Mucosa of rectum (tissue), 2 donors: ENCODE results near the gene SMARCD2.
"Not testable (repeated sequence)": the region's sequence is repeated elsewhere in the genome, so short reads cannot be mapped to it uniquely, and the experiment has no call there.

Source experiments
- H3K27ac ChIP-seq, 2 donors: one replicate each; pipeline ENCODE4 v1.7.0; 2013; ENCODE audit warnings: inconsistent platforms in 2 of 2, low read depth in 2 of 2, low read length in 2 of 2
- H3K27me3 ChIP-seq, 2 donors: one replicate each; pipeline ENCODE4 v1.7.0; 2013; ENCODE audit warnings: low read length in 2 of 2; ENCODE audit not compliant: control insufficient read depth in 2 of 2, insufficient read depth in 2 of 2
- H3K36me3 ChIP-seq, 2 donors: one replicate each; pipeline ENCODE4 v1.7.0; 2013; ENCODE audit warnings: low read length in 2 of 2; ENCODE audit not compliant: control insufficient read depth in 2 of 2, insufficient read depth in 2 of 2
- H3K4me1 ChIP-seq, 2 donors: one replicate each; pipeline ENCODE4 v1.7.0; 2013; ENCODE audit warnings: low read length in 2 of 2, mild to moderate bottlenecking in 1 of 2; ENCODE audit not compliant: control insufficient read depth in 2 of 2, insufficient read depth in 2 of 2
- H3K4me3 ChIP-seq, 2 donors: one replicate each; pipeline ENCODE4 v1.7.0; 2013; ENCODE audit warnings: low read length in 2 of 2
- H3K9ac ChIP-seq, 2 donors: one replicate each; pipeline ENCODE4 v1.7.0; 2013; ENCODE audit warnings: low read length in 2 of 2, low read depth in 1 of 2, mild to moderate bottlenecking in 1 of 2
- H3K9me3 ChIP-seq, 2 donors: one replicate each; pipeline ENCODE4 v1.7.0; 2013; ENCODE audit warnings: low read length in 2 of 2; ENCODE audit not compliant: control insufficient read depth in 2 of 2
- donor health status: healthy.
- donor health status: Normal muscosa, but diverticular disease.

Gene SMARCD2

GRCh38 chr17:63853260-63853659 is 10.8 kb upstream of the SMARCD2 start:
- Histone ChIP-seq H3K36me3 (no peaks in the 10 kb centered on the region), H3K9ac (no peak overlapping the region), H3K4me3 (no peak overlapping the region), H3K9me3 (no peaks in the 10 kb centered on the region), H3K27ac (no peak overlapping the region), H3K27me3 (no peaks in the 10 kb centered on the region), H3K4me1 (peaks cover 0 to 4% of the 10 kb centered on the region in 2 donors)

DNA sequence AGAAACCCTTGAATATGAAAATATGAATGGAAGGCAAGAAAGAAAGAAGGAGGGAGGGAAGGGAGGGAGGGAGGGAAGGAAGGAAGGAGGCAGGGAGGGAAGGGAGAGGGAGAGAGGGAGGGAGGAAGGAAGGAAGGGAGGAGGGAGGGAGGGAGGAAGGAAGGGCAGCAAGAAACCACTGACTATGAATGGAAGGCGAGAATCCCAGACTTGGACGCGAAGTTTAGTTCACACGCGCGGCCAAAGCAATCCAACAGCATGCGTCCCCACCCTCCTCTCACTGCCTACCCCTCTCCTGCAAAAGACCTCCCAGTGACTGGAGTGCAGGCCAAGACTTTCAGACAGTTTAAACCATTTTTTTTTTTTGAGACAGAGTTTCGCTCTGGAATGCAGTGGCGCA is 7.9 kb upstream of the SMARCD2 start:
- no peak overlapping the region for H3K9ac ChIP-seq
- H3K4me3 ChIP-seq: no peak overlapping the region
- peaks cover 0 to 4% of the 10 kb centered on the region in 2 donors for H3K4me1 ChIP-seq
- H3K27me3 ChIP-seq: no peaks in the 10 kb centered on the region
- no peaks in the 10 kb centered on the region for H3K36me3 ChIP-seq
- H3K9me3 ChIP-seq: no peaks in the 10 kb centered on the region
- H3K27ac ChIP-seq: no peak overlapping the region

DNA sequence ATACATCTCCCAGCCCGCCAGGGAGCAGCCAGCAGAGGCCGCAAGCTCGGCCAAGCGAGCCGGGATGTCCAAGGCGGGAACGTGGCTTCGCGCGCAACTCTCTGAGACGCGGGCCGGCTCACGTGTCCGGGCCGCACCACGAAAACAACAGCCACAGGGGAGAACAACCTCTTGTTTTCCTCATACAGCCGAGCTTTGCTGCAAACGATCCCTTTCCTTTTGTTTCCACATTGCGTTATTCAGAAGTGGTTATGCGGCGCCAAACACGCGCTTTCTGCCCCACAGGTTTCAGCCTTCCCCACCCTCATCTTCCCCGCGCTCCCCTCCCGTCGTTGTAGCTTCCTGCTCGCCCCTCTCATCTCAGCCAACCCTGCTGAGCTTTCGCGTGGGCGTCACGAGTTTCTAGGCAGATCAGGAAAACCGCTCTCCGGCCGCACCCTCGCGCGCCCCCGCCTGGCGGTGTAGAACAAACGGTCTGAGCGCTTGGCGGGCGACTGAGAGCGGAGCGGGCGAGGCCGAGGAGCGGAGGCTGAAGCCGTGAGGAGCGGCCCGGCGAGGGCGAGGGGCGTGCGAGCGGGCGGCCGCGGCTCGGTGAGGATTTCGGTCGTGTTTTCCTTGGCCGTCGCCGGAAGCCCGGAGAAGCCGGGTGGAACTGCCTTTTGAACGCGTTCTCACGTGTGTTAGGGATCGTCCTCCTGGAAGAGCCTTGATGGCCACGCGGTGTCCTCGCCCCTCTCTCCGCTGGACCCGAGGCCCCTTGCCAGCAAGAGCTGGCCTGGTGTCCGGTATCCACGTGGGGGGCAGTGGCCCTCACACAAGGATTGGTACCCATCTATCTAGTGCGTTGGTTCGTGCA is 6.6 kb upstream of the SMARCD2 start:
- Histone ChIP-seq H3K27me3 (no peaks in the 10 kb centered on the region), H3K27ac (peak overlapping the region in 1 of 2 donors; percentile 48), H3K9ac (peak overlapping the region; percentile 30 to 63), H3K36me3 (no peaks in the 10 kb centered on the region), H3K9me3 (no peaks in the 10 kb centered on the region), H3K4me1 (peaks cover 0 to 4% of the 10 kb centered on the region in 2 donors), H3K4me3 (peak overlapping the region; percentile 53 to 76)

DNA sequence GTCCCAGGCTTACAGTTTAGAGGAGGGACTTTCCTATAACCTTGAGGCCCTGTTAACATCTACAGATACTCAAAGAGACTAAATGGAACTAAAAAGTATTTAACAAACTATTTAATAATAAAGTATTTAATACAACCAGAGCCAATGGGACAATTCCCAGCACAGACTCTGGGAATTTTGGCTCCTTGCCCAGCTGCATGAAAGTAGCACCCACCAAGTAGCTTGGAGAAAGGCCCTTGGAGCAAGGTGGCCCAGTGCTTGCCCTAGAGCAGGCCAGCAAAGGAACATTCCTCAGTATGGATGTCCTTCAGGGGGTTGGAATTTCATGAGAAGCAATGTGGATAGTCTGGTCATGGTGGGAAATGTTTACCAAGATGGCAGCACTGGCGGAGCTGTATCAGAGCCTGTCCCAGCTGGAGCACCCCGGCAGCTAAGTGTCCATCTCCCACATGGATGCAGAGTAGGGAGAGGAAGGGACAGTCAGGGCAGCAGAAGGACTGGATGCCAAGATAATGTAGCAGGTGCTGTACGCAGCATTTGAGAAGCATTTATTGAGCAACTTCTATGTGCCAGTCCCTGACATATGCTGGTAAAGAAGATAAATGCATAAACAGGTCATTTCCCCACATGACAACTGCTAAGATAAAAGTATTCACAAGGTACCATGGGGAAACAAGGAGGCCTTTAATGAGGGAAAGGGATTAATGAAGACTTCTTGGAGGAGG is 5.2 kb upstream of the SMARCD2 start:
- Histone ChIP-seq H3K36me3 (no peaks in the 10 kb centered on the region), H3K4me1 (peaks cover 2 to 4% of the 10 kb centered on the region in 2 donors), H3K4me3 (no peak overlapping the region), H3K27ac (no peak overlapping the region), H3K9ac (no peak overlapping the region), H3K9me3 (no peaks in the 10 kb centered on the region), H3K27me3 (no peaks in the 10 kb centered on the region)

DNA sequence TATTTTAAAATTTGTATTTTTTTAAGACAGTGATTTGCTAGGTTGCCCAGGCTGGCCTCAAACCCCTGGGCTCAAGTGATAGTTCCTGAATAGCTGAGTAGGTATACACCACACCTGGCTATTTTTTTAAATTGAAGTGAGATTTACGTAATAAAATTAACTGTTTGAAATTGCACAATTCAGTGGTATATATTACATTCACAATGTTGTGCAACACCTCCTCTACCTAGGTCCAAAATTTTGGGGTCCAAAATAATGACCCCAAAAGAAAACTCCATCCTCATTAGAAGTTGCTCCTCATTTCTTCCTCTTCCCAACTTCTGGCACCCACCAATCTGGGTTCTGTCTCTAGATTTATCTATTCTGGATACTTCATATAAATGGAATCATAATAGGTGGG is 3.0 kb upstream of the SMARCD2 start:
- no peak overlapping the region for H3K27ac ChIP-seq
- H3K4me3 ChIP-seq: no peak overlapping the region
- no peak overlapping the region for H3K9ac ChIP-seq
- H3K36me3 ChIP-seq: no peaks in the 10 kb centered on the region
- H3K27me3 ChIP-seq: no peaks in the 10 kb centered on the region
- H3K4me1 ChIP-seq: peaks cover 14% of the 10 kb centered on the region in 2 donors
- H3K9me3 ChIP-seq: no peaks in the 10 kb centered on the region

DNA sequence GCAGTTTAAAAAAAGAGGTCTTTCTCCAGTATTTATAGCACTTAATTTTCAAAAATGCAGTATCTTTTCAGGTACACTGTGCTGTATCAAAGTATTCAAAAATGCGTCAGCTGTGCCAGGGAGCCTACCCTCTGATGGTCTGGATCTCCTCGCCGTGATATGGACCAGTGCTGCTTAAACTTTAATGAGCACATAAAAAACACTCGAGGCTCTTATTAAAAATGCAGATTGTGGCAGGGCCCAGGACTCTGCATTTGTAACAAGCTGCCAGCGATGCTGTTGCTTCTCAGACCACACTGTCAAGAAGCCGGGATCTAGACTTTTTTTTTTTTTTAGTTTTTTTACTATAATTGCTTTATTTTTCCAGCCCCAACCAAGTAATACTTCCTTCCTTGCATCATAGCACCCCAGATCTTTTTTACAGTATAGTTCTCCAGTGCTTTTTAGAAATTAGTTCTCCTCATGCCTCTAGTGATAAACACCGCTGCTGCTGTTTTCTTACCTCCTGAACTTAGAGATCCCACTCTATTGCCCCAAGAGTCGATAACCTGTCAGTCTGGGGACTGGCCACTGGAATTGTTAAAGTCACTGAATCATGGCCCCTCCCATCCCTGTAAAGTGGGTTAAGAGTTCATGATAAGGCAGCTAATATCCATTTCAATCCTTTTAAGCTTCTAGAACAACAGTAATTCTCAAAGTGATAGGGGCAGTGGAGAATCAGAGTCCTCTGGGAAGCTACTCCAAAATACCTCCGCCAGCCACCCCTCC is 1.6 kb upstream of the SMARCD2 start:
- H3K9ac ChIP-seq: peak overlapping the region in 1 of 2 donors; percentile 63
- peak overlapping the region in 1 of 2 donors; percentile 87 for H3K4me3 ChIP-seq

DNA sequence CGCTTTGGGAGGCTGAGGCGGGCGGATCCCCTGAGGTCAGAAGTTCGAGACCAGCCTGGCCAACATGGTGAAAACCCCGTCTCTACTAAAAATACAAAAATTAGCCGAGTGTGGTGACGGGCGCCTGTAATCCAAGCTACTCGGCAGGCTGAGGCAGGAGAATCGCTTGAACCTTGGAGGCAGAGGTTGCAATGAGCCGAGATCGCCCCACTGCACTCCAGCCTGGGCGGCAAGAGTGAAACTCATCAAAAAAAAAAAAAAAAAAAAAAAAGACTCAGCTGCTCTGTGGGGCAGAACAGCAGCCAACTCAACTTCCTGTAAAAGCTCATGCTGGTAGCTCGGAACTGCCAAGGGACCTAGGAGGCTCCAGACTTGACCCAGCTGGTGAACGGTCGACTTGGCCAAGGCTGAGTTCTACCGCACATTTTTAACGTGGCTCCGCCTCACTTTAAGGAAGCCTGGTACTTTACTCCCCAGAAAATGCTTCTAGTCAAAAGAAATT is 953 bp upstream of the SMARCD2 start:
- Histone ChIP-seq H3K27ac (peak overlapping the region; percentile 76 to 86), H3K4me3 (peak overlapping the region; percentile 78 to 87), H3K9ac (peak overlapping the region; percentile 73 to 83), H3K4me1 (peaks cover 25 to 28% of the 10 kb centered on the region in 2 donors)
- not testable (repeated sequence) for H3K9me3 ChIP-seq, H3K36me3 ChIP-seq, H3K27me3 ChIP-seq

More for the DNA sequence above, 1.6 kb upstream of the SMARCD2 start:
- no peaks in the 10 kb centered on the region for H3K36me3 ChIP-seq
- H3K9me3 ChIP-seq: no peaks in the 10 kb centered on the region
- H3K4me1 ChIP-seq: peaks cover 22 to 24% of the 10 kb centered on the region in 2 donors
- no peaks in the 10 kb centered on the region for H3K27me3 ChIP-seq
- peak overlapping the region; percentile 76 to 86 for H3K27ac ChIP-seq

DNA sequence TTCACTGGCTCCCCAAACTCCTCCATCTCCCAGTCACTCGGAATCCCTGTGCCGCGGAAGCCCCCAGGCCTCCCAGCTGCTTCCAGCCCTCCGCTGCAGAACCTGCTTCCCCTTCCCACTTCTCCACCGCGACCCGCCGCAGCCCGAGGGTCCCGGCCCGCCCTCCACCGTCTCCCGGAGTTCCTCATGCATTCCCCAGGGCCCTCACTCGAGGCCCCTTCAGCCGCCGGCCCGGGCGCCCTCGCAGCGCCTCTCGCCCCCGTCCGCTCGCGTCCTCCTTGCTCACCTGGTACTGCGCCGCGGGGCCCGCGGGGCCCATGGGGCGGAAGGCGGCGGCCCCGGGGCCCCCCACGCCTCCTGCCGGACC is 329 bp downstream of the SMARCD2 start:
- Histone ChIP-seq H3K27me3 (no peaks in the 10 kb centered on the region), H3K27ac (peak overlapping the region; percentile 88 to 90), H3K36me3 (peaks cover 0 to 2% of the 10 kb centered on the region in 2 donors), H3K4me3 (peak overlapping the region; percentile 87 to 93), H3K9me3 (no peaks in the 10 kb centered on the region), H3K9ac (peak overlapping the region; percentile 91 to 92), H3K4me1 (peaks cover 28 to 35% of the 10 kb centered on the region in 2 donors)

- Histone ChIP-seq H3K27ac (peak overlapping the region; percentile 88 to 90), H3K36me3 (peaks cover 6 to 8% of the 10 kb centered on the region in 2 donors), H3K4me1 (peaks cover 28 to 35% of the 10 kb centered on the region in 2 donors), H3K4me3 (peak overlapping the region; percentile 87 to 93), H3K9ac (peak overlapping the region; percentile 91 to 92), H3K27me3 (no peaks in the 10 kb centered on the region), H3K9me3 (no peaks in the 10 kb centered on the region)
These were observed 924 bp downstream of the SMARCD2 start for GRCh38 chr17:63841350-63842172.
